Loucy (cell line): Measurements from ENCODE around the gene PROB1.
A peak's percentile ranks its signal among the peaks of the same experiment; 100 is the strongest.

Experiments
- H2AFZ ChIP-seq: fragments of 200-600 bp; sonication (generic); 2 replicates; pipeline ENCODE4 v1.6.0; 2016; ENCODE audit warnings: antibody characterized with exemption, mild to moderate bottlenecking, low read length, moderate library complexity
- H3F3A ChIP-seq: fragments of 200-600 bp; 2 replicates; pipeline ENCODE4 v1.6.0; 2016; ENCODE audit warnings: antibody characterized with exemption, low read depth, mild to moderate bottlenecking
- H3K27me3 ChIP-seq: fragments of 200-600 bp; sonication (generic); 2 replicates; pipeline ENCODE4 v1.6.1; 2014; ENCODE audit warnings: low read length, mild to moderate bottlenecking; ENCODE audit not compliant: insufficient read depth, poor library complexity, severe bottlenecking
- H3K36me3 ChIP-seq: fragments of 200-600 bp; sonication (generic); 2 replicates; pipeline ENCODE4 v1.6.1; 2016; ENCODE audit warnings: low read length; ENCODE audit not compliant: insufficient read depth
- H3K4me1 ChIP-seq: fragments of 200-600 bp; sonication (generic); 2 replicates; pipeline ENCODE4 v1.5.1; 2014; ENCODE audit warnings: low read length, mild to moderate bottlenecking; ENCODE audit not compliant: insufficient read depth, poor library complexity, severe bottlenecking
- H3K4me2 ChIP-seq: fragments of 200-600 bp; sonication (generic); 2 replicates; pipeline ENCODE4 v1.6.0; 2014; ENCODE audit warnings: antibody characterized with exemption, low read length, low read depth, mild to moderate bottlenecking; ENCODE audit not compliant: poor library complexity, severe bottlenecking
- H3K4me3 ChIP-seq: fragments of 200-600 bp; sonication (generic); 2 replicates; pipeline ENCODE4 v1.5.1; 2014; ENCODE audit warnings: low read length, mild to moderate bottlenecking, mixed read lengths; ENCODE audit not compliant: poor library complexity, severe bottlenecking
- H3K79me2 ChIP-seq: fragments of 200-600 bp; sonication (generic); 2 replicates; pipeline ENCODE4 v1.6.1; 2014; ENCODE audit warnings: low read length; ENCODE audit not compliant: insufficient read depth
- H3K9ac ChIP-seq: fragments of 200-600 bp; sonication (generic); 2 replicates; pipeline ENCODE4 v1.6.0; 2014; ENCODE audit warnings: mild to moderate bottlenecking, low read depth, low read length, moderate library complexity; ENCODE audit not compliant: poor library complexity, severe bottlenecking
- H3K9me2 ChIP-seq: fragments of 200-600 bp; sonication (generic); replicated peaks from 2 replicates; pipeline ENCODE4 v1.6.1; 2016; ENCODE audit warnings: low read depth, low read length, mixed read lengths
- H3K9me3 ChIP-seq: fragments of 200-600 bp; sonication (generic); 2 replicates; pipeline ENCODE4 v1.6.1; 2014; ENCODE audit warnings: mild to moderate bottlenecking, antibody characterized with exemption, low read length, low read depth; ENCODE audit not compliant: insufficient read depth
- H4K20me1 ChIP-seq: fragments of 200-600 bp; sonication (generic); 2 replicates; pipeline ENCODE4 v1.6.0; 2014; ENCODE audit warnings: antibody characterized with exemption, low read length, mild to moderate bottlenecking; ENCODE audit not compliant: insufficient read depth, poor library complexity, severe bottlenecking
- CTCF ChIP-seq: fragments of 200-600 bp; sonication (generic); conservative IDR thresholded peaks from 2 replicates; pipeline ENCODE4 v1.5.1; 2014; ENCODE audit warnings: mild to moderate bottlenecking, antibody characterized with exemption, low read length
- EZH2phosphoT487 ChIP-seq: fragments of 200-600 bp; IDR thresholded peaks from 2 replicates; pipeline ENCODE4 v1.6.1; 2018; ENCODE audit warnings: antibody characterized with exemption, mild to moderate bottlenecking, moderate library complexity, borderline replicate concordance

PROB1 gene

GRCh38 chr5:139425497-139425896, 30.6 kb upstream of the PROB1 start:
- Histone ChIP-seq H3K4me1 (peaks cover 25% of the 10 kb centered on the region), H4K20me1 (no peaks in the 10 kb centered on the region), H3K27me3 (no peaks in the 10 kb centered on the region), H3K79me2 (no peaks in the 10 kb centered on the region), H3K9me3 (no peaks in the 10 kb centered on the region), H3K9ac (peak overlapping the region; percentile 17), H3K4me2 (peak overlapping the region; percentile 55), H3K9me2 (no peaks in the 10 kb centered on the region), H3K36me3 (no peaks in the 10 kb centered on the region; the same call in 1 of the 2 replicates), H3F3A (no peaks in the 10 kb centered on the region), H3K4me3 (peak overlapping the region; percentile 22), H2AFZ (no peak overlapping the region)
- TF ChIP-seq CTCF (no peak), EZH2phosphoT487 (no peak)

- TF ChIP-seq CTCF (peak; percentile 99), EZH2phosphoT487 (no peak)
- no peaks in the 10 kb centered on the region for H3K27me3 ChIP-seq
Measured at GRCh38 chr5:139422307-139422893, 27.5 kb upstream of the PROB1 start.

GRCh38 chr5:139419226-139420192, 24.6 kb upstream of the PROB1 start:
- no peak overlapping the region for H2AFZ ChIP-seq
- no peaks in the 10 kb centered on the region for H4K20me1 ChIP-seq
- H3F3A ChIP-seq = no peaks in the 10 kb centered on the region
- H3K9me3 ChIP-seq = no peaks in the 10 kb centered on the region
- H3K4me3 ChIP-seq = no peak overlapping the region
- H3K4me2 ChIP-seq = no peak overlapping the region
- TF ChIP-seq EZH2phosphoT487 (no peak), CTCF (no peak)
- no peak overlapping the region for H3K9ac ChIP-seq
- peaks cover 33% of the 10 kb centered on the region for H3K4me1 ChIP-seq
- H3K36me3 ChIP-seq = peaks cover 16% of the 10 kb centered on the region; the same call in 1 of the 2 replicates
- no peaks in the 10 kb centered on the region for H3K79me2 ChIP-seq
- no peaks in the 10 kb centered on the region for H3K27me3 ChIP-seq
- H3K9me2 ChIP-seq = no peaks in the 10 kb centered on the region

More at GRCh38 chr5:139422307-139422893, 27.5 kb upstream of the PROB1 start:
- H2AFZ ChIP-seq = no peak overlapping the region
- no peak overlapping the region for H3K9ac ChIP-seq
- H3K79me2 ChIP-seq = no peaks in the 10 kb centered on the region
- no peaks in the 10 kb centered on the region for H4K20me1 ChIP-seq
- H3K9me3 ChIP-seq = no peaks in the 10 kb centered on the region
- H3K4me1 ChIP-seq = peaks cover 24% of the 10 kb centered on the region
- H3K36me3 ChIP-seq = peaks cover 16% of the 10 kb centered on the region; the same call in 1 of the 2 replicates
- H3F3A ChIP-seq = no peaks in the 10 kb centered on the region
- H3K4me3 ChIP-seq = no peak overlapping the region
- H3K9me2 ChIP-seq = no peaks in the 10 kb centered on the region
- no peak overlapping the region for H3K4me2 ChIP-seq
